Measurements from ENCODE around the gene MORF4L1.

The MORF4L1 gene

GRCh38 chr15:78931439-78932257 lies 59.0 kb downstream of the MORF4L1 start:
- no peak for TF ChIP-seq CTCF (IDR thresholded peaks at IDR 0.05; ENCODE audit: extremely low read depth, missing control alignments)
- no peak for DNase-seq (ENCODE audit: low spot score)

- TF ChIP-seq CTCF (IDR thresholded peaks at IDR 0.05; ENCODE audit: extremely low read depth, missing control alignments): no peak
Measured at GRCh38 chr15:78932258-78932808, 59.6 kb downstream of the MORF4L1 start.

GRCh38 chr15:78933187-78933822 lies 60.6 kb downstream of the MORF4L1 start:
- DNase-seq (ENCODE audit: low spot score): no peak

More at GRCh38 chr15:78932258-78932808, 59.6 kb downstream of the MORF4L1 start:
- DNase-seq (ENCODE audit: low spot score): no peak

GRCh38 chr15:78933823-78934654 lies 61.3 kb downstream of the MORF4L1 start:
- no peak for DNase-seq (ENCODE audit: low spot score)
- TF ChIP-seq CTCF (IDR thresholded peaks at IDR 0.05; ENCODE audit: extremely low read depth, missing control alignments): no peak

More at GRCh38 chr15:78933187-78933822, 60.6 kb downstream of the MORF4L1 start:
- TF ChIP-seq CTCF (IDR thresholded peaks at IDR 0.05; ENCODE audit: extremely low read depth, missing control alignments): no peak

GRCh38 chr15:78934655-78935023 lies 61.9 kb downstream of the MORF4L1 start:
- TF ChIP-seq CTCF (IDR thresholded peaks at IDR 0.05; ENCODE audit: extremely low read depth, missing control alignments): no peak
- DNase-seq (ENCODE audit: low spot score): no peak

- TF ChIP-seq CTCF (IDR thresholded peaks at IDR 0.05; ENCODE audit: extremely low read depth, missing control alignments): no peak
- no peak for DNase-seq (ENCODE audit: low spot score)
Measured at GRCh38 chr15:78937132-78937739, 64.5 kb downstream of the MORF4L1 start.
